HG03520 (cell line): Measurements from ENCODE around the gene E2F6.

Experiments
- ATAC-seq: cut with Tn5 transposase; IDR thresholded peaks from one replicate; pipeline ENCODE4 v1.9.1; 2021; ENCODE audit warnings: mild to moderate bottlenecking, moderate library complexity; ENCODE audit not compliant: unreplicated experiment

Gene E2F6

GRCh38 chr2:11465110-11465484 is 864 bp downstream of the E2F6 start:
- ATAC-seq, result no peak

- ATAC-seq, result no peak
Observed at GRCh38 chr2:11459816-11460215, 6.1 kb downstream of the E2F6 start.

- ATAC-seq, result no peak
Observed at GRCh38 chr2:11458753-11459152, 7.2 kb downstream of the E2F6 start.

GRCh38 chr2:11457935-11458334 is 8.0 kb downstream of the E2F6 start:
- ATAC-seq, result no peak

GRCh38 chr2:11456251-11456650 is 9.7 kb downstream of the E2F6 start:
- no peak for ATAC-seq

GRCh38 chr2:11454824-11455223 is 11.1 kb downstream of the E2F6 start:
- no peak for ATAC-seq

- no peak for ATAC-seq
Observed at GRCh38 chr2:11450791-11451190, 15.2 kb downstream of the E2F6 start.

GRCh38 chr2:11446733-11447248 is 19.2 kb downstream of the E2F6 start:
- ATAC-seq, result peak; percentile 53

GRCh38 chr2:11444737-11445136 is 21.2 kb downstream of the E2F6 start:
- no peak for ATAC-seq

GRCh38 chr2:11438555-11439080 is 27.3 kb downstream of the E2F6 start:
- ATAC-seq, result no peak

- ATAC-seq, result no peak
Observed at GRCh38 chr2:11437602-11438001, 28.4 kb downstream of the E2F6 start.

- ATAC-seq, result no peak
Observed at GRCh38 chr2:11435036-11435435, 30.9 kb downstream of the E2F6 start.

- ATAC-seq, result no peak
Observed at GRCh38 chr2:11434443-11434842, 31.5 kb downstream of the E2F6 start.

GRCh38 chr2:11433822-11434221 is 32.1 kb downstream of the E2F6 start:
- ATAC-seq, result no peak

- no peak for ATAC-seq
Observed at GRCh38 chr2:11430729-11431128, 35.2 kb downstream of the E2F6 start.

- no peak for ATAC-seq
Observed at GRCh38 chr2:11427224-11427623, 38.7 kb downstream of the E2F6 start.

GRCh38 chr2:11422901-11423435 is 43.0 kb downstream of the E2F6 start:
- ATAC-seq, result no peak

- ATAC-seq, result no peak
Observed at GRCh38 chr2:11422491-11422865, 43.5 kb downstream of the E2F6 start.

GRCh38 chr2:11421863-11422490 is 44.0 kb downstream of the E2F6 start:
- no peak for ATAC-seq

GRCh38 chr2:11420671-11421070 is 45.3 kb downstream of the E2F6 start:
- ATAC-seq, result no peak

- no peak for ATAC-seq
Observed at GRCh38 chr2:11420190-11420589, 45.8 kb downstream of the E2F6 start.

GRCh38 chr2:11419781-11420180 is 46.2 kb downstream of the E2F6 start:
- no peak for ATAC-seq
